Fibroblast of lung (primary cell): Measurements from ENCODE around the gene PDE2A.

Source experiments
- CTCF ChIP-seq, 2 donors: IDR thresholded peaks in 1 of 2; conservative IDR thresholded peaks in 1 of 2; 1 replicate in 1 of 2; 2 replicates in 1 of 2; pipeline ENCODE4 v1.5.1; 2011 to 2012; ENCODE audit warnings: low read length in 2 of 2, control low read depth in 1 of 2, inconsistent platforms in 1 of 2, low read depth in 1 of 2, mild to moderate bottlenecking in 1 of 2
- EZH2 ChIP-seq: IDR thresholded peaks from 2 replicates; pipeline ENCODE4 v1.5.1; 2012; ENCODE audit warnings: low read length, control low read depth, mild to moderate bottlenecking; ENCODE audit errors: missing control alignments

GRCh38 chr11:72579816-72580641 is 94.2 kb downstream of the PDE2A start:
- TF ChIP-seq CTCF (conservative IDR thresholded peaks at IDR 0.05 in 1 of 2, IDR thresholded peaks at IDR 0.05 in 1 of 2; ENCODE audit: low read depth in 1 of 2, low read length in 2 of 2) (no peak), EZH2 (no peak)
